ENCODE results near the gene EIF2AK2.

The EIF2AK2 gene

DNA sequence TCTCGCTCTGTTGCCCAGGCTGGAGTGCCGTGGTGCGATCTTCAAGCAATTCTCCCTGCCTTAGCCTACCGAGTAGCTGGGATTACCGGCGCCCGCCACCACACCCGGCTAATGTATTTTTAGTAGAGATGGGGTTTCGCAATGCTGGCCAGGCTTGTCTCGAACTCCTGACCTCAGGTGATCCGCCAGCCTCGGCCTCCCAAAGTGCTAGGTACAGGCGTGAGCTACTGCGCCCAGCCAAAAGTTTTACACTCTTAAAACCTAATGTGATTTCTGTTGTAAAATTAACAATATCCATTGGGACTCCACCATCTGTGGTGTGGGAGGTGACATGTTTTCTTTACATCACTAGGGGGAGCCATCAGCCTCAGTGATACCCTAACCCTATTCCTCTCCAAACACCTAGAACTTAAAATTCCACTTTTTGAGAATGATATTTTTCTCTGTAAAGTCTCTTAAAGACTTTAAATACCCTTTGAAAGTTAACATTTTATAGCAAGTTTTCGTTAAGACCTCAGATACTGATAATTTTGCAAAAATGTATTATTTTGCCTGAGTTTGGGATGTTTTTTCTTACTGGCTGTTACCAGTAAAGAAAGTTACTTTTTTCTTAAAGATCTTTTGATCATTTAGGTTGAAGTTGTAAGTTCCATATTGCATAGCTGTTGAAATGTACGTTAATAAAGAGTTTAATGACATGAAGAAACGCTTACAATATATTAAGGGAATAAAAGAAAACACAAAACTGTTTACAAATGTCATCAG, 11.6 kb upstream of the EIF2AK2 start:
- DNase-seq, result peak; percentile 50

- DNase-seq, result no peak
These were observed 10.9 kb upstream of the EIF2AK2 start for GRCh38 chr2:37167636-37168180.

DNA sequence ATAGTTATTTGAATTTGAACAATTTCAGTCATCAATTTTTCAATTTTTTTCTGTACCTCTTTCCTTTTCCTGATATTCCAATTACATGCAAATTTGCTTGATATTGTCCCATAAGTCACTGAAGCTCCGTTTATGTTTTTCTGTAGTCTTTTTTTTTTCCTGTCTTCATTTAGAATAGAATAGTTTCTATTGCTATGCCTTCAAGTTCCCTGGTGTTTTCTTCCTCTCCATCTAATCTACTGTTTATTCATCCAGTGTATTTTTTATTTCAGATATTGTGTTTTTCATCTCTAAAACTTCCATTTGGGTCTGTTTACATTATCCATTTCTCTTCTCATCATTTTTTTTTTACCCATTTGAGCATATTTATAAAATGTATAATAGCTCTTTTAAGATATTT, 8.0 kb upstream of the EIF2AK2 start:
- DNase-seq, result no peak

GRCh38 chr2:37156071-37156856, 516 bp downstream of the EIF2AK2 start:
- DNase-seq, result peak; percentile 62

GRCh38 chr2:37154785-37155184, 2.0 kb downstream of the EIF2AK2 start:
- DNase-seq, result no peak

- DNase-seq, result no peak
These were observed 3.6 kb downstream of the EIF2AK2 start for GRCh38 chr2:37153224-37153623.

DNA sequence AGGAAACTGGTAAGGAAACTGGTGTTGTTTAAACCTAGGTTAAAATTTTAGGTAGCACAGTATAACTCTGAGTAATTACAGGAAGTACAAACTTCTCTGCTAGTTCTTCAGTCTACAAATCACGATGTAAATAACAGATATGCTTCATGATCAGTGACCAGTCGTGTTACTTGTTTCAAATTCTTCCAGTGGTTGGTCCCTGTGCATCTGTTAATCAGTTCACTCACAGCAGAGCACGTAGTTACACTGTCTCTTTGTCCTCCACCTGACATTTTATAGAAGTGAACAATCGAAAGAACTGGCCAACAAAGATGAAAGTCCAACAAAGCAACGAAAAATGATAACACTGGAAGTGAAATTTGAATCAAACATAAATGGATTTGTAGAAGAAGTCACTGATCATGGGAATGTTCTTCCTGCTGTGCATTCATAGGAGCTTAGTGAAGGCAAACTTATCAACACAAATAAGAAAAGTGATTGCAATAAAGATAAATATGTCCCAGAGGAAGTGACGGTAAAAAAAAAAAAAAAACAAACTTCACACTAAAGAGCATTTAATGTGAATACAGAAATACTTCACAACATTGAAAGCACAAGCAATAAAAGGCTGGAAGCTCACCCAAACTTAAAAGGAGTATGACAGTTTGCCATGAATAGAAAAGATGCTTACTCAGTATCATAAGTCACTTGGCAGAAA, 7.0 kb downstream of the EIF2AK2 start:
- no peak for DNase-seq

GRCh38 chr2:37148325-37148724, 8.5 kb downstream of the EIF2AK2 start:
- DNase-seq, result no peak

GRCh38 chr2:37146062-37146461, 10.7 kb downstream of the EIF2AK2 start:
- DNase-seq, result no peak

GRCh38 chr2:37143974-37144373, 12.8 kb downstream of the EIF2AK2 start:
- DNase-seq, result peak; percentile 37

DNA sequence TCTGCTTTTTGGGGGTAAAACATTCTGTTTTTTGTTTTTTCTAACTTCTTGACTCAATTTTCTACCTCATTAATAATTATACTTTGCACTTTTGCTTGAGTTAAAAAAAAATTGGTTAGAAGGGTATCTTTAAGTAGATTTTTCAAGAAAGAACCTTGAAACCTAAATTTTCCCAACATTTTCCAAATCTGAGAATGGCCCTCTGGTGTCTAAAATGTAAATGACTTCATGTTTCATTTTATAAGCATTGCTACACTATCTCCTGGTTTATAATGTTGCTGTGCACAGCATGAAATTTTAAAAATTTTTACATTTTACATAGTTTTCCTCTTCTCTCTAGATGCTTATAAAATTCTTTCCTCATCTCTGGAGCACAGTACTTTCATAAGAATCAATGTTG, 14.2 kb downstream of the EIF2AK2 start:
- no peak for DNase-seq

DNA sequence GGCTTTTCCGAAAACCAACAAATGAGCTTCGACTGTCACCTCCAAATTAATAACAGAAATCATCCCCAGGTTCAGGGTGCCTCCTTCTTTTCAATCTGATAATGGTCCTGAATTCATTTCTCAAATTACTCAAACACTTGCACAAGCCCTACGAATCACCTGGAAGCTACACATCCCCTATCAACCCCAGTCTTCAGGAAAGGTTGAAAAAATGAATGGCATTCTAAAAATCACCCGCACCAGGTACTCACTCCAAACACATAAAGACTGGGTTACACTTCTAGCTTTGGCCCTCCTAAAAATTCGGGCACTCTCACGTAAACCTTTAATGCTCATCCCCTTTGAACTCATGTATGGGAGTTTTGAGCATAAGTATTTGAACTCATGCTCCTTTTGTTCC, 23.9 kb downstream of the EIF2AK2 start:
- no peak for DNase-seq

DNA sequence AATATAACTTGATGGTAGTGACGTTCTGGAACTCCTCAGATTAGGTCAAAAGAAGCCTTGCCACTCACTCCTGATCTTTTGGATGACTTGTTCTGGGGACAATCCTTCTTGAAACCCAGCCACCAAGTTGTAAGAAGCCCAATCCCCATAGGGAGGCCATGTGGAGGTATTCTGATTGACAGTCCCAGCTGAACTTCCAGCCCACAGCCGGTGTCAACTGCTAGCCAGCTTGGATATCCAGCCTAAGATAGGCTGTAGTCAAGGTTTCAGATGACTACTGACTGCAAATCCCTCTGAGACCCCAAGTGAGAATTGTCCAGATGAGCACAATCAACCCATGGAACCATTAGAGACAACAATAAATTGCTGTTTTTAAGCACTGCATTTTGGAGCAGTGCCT, 31.4 kb downstream of the EIF2AK2 start:
- no peak for DNase-seq

DNA sequence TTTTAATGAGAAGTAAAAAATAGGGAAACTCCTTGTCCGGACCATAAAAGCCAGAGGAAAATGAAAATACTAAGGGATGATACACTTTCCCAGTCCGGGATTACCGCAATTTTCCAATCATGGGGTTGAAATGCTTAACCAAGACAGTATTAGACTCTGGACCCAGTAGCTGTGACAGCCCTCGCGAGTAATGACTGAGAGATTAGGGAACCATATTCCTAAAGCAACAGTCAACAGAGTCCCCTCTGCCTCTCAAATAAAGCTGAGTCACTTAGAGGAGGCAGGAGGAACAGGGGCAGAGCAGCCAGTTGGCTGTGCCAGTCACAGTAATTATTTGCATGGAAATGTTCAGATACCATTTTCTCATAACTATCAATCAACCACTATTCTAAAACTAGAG, 37.6 kb downstream of the EIF2AK2 start:
- no peak for DNase-seq

- no peak for DNase-seq
These were observed 39.2 kb downstream of the EIF2AK2 start for GRCh38 chr2:37117566-37117965.

GRCh38 chr2:37111958-37112357, 44.8 kb downstream of the EIF2AK2 start:
- DNase-seq, result no peak

DNA sequence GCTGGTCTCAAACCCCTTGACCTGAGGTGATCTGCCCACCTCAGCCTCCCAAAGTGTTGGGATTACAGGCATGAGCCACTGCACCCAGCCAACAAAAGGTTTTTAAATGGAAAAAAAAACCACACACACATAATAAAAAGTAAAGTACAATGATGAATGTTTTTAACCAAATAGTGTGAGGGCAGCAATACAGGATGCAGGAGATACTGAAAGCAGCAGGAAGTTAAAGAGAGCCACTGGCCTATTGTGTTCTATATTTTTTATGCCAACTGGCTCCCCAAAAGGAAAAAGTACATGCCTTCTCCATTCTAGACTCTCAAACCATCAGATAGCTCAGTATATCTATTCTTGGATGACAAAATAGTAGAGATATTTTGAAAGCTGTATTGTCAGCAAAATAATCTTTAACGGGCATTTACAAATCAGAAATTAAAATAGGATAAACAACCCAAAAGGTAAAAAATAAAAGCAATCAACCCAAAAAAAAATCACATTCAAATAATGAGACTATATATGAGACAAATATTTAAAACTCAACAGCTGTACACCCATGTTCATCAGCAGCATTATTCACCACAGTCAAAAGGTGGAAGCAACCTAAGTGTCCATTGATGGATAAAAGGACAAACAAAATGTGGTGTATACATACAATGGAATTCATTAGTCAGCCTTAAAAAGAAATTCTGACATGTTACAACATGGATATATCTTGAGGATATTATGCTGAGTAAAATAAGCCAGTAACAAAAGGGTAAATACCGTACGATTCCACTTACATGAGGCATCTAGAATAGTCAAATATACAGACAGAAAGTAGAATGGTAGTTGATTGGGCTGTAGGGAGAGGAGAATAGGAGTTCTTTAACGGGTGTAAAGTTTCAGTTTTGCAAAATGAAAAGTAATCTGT, 46.2 kb downstream of the EIF2AK2 start:
- no peak for DNase-seq

DNA sequence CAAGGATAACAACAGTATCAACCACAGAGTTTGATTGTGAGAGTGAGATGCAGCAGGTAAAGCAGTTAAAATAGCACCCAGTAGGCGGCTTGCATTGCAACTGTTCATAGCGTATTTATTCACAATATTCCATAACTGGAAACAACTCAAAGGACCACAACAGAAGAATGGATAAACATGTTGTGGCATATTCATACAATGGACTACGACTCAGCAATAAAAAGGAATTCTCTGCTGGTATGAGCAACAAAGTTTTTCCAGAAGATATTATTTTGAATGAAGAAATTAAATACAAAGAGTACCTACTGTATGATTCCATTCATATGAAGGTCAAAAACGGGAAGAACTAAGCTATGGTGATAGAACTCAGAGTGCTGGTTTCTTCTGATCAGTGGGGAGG, 47.3 kb downstream of the EIF2AK2 start:
- no peak for DNase-seq

- no peak for DNase-seq
These were observed 51.6 kb downstream of the EIF2AK2 start for GRCh38 chr2:37105150-37105549.

DNA sequence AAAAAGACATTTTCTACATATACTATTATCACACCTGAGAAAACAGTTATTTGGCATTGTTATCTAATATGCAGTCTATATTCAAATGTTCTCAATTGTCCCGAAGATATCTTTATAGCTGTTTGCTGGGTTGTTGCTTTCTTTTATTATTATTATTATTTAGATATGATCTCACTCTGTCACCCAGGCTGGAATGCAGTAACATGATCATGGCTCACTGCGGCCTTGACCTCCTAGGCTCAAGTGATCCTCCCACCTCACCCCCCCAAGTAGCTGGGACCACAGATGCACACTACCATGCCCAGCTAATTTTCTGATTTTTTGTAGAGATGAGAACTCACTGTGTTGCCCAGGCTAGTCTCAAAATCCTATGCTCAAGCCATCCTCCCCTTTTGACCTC, 52.6 kb downstream of the EIF2AK2 start:
- DNase-seq, result no peak

GRCh38 chr2:37102588-37102987, 54.2 kb downstream of the EIF2AK2 start:
- DNase-seq, result no peak

DNA sequence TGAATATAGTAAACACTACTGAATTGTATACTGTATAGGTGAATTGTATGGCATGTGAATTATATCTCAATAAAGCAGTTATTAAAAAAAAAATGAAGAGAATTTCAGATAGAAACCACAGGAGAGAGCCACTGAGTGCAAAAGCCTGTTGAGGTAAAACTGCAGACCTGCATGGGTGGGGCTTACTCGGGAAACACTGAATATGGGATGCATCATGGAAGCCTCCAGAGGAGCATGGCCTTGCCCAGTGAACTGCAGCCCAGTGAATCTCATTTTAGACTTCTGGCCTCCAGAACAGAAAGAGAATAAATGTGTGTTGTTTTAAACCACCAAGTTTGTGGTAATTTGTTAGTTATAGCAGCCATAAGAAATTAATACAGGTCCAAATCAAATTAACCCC, 56.7 kb downstream of the EIF2AK2 start:
- no peak for DNase-seq
